ENCODE results near the gene TIMM17B.

DNA sequence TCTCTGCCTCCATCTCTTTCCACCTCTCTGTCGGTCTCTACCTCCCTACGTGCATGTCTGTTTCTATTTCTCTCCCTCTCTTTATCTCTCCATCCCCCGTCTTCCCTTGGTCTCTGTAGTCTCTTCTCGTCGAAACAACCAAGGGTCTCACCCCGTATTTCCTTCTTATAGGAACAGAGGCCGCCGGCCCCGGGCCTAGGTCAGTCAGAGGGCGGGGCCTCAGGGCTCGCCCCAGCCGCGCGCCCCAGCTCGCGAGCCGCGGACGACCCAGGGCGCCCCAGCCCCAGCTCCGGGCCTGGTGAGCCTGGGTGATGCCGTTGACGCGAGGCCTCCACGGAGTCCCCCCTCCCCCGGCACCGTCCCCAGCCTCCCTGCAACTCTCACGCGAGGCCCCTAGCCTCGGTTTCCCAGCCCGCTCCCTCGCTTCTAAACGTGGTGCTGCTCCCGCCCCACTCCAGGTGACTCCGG is 6.6 kb downstream of the TIMM17B start:
- TF ChIP-seq, protein P1, sequence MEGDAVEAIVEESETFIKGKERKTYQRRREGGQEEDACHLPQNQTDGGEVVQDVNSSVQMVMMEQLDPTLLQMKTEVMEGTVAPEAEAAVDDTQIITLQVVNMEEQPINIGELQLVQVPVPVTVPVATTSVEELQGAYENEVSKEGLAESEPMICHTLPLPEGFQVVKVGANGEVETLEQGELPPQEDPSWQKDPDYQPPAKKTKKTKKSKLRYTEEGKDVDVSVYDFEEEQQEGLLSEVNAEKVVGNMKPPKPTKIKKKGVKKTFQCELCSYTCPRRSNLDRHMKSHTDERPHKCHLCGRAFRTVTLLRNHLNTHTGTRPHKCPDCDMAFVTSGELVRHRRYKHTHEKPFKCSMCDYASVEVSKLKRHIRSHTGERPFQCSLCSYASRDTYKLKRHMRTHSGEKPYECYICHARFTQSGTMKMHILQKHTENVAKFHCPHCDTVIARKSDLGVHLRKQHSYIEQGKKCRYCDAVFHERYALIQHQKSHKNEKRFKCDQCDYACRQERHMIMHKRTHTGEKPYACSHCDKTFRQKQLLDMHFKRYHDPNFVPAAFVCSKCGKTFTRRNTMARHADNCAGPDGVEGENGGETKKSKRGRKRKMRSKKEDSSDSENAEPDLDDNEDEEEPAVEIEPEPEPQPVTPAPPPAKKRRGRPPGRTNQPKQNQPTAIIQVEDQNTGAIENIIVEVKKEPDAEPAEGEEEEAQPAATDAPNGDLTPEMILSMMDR (IDR thresholded peaks at IDR 0.05), result no peak
- no peak for TF ChIP-seq POLR2A (IDR thresholded peaks at IDR 0.05)
